ENCODE results near the gene ST6GALNAC3. TPM values are rescaled to one million over a fixed set of nuclear protein-coding genes. Genes with fewer than 3 reads are reported as not detected.

Gene ST6GALNAC3
- polyA plus RNA-seq, 1 experiment: 0.05 TPM

DNA sequence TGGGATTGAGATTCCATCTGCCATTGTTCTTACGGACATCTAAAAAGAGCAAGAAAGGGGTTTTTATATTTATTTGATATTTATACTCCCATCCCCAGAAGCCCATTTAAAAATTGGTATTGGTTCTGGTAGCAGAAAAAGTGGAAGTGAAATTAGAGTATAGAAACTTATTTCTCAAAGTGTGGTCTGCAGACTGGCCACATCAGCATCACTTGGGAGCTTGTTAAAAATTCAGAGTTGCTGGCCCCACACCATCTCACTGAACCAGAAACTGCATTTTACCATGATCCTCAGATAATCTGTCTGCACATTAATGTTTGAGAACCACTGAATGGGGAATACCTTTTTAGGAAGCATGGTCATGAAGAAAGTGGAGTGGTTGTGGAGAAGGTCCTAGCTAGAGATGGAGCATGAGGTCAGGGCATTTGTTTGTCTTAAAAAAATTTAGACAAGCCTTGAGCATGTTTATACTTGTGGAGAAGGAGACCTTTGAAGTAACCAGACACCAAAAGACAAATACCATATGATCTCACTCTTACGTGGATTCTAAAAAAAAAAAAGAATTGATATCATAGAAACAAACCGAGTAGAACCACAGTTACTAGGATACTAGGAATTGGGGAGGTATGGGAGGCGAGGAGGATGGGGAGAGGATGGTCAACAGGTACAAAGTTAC lies 116.3 kb downstream of the ST6GALNAC3 start:
- CTCF ChIA-PET: no interaction called here
- POLR2A ChIA-PET: no interaction called here
- no peak for TF ChIP-seq CTCF (IDR thresholded peaks at IDR 0.05; ENCODE audit: insufficient read depth, low read depth, low read length)
- Histone ChIP-seq H3K4me3 (ENCODE audit: low read depth, low read length) (no peak overlapping the region), H3K36me3 (ENCODE audit: control insufficient read depth, insufficient read depth, low read length) (no peaks in the 10 kb centered on the region), H3K27me3 (ENCODE audit: control insufficient read depth, insufficient read depth, low read length) (no peaks in the 10 kb centered on the region)
- no peak for DNase-seq (ENCODE audit: low read depth)

- Histone ChIP-seq H3K27me3 (ENCODE audit: control insufficient read depth, insufficient read depth, low read length) (no peaks in the 10 kb centered on the region), H3K36me3 (ENCODE audit: control insufficient read depth, insufficient read depth, low read length) (no peaks in the 10 kb centered on the region), H3K4me3 (ENCODE audit: low read depth, low read length) (no peak overlapping the region)
- ChIA-PET POLR2A (no interaction called here), CTCF (no interaction called here)
- no peak for TF ChIP-seq CTCF (IDR thresholded peaks at IDR 0.05; ENCODE audit: insufficient read depth, low read depth, low read length)
- DNase-seq (ENCODE audit: low read depth): no peak
These were observed 117.0 kb downstream of the ST6GALNAC3 start for GRCh38 chr1:76191561-76191960.

- Histone ChIP-seq H3K36me3 (ENCODE audit: control insufficient read depth, insufficient read depth, low read length) (no peaks in the 10 kb centered on the region), H3K4me3 (ENCODE audit: low read depth, low read length) (no peak overlapping the region), H3K27me3 (ENCODE audit: control insufficient read depth, insufficient read depth, low read length) (no peaks in the 10 kb centered on the region)
- CTCF ChIA-PET: interaction anchor here (0.6 kb wide), 1 partner anchor 151 kb away, joined by 3 read pairs; no protein-coding TSS in a partner anchor
- DNase-seq (ENCODE audit: low read depth): no peak
- POLR2A ChIA-PET: no interaction called here
- TF ChIP-seq CTCF (IDR thresholded peaks at IDR 0.05; ENCODE audit: insufficient read depth, low read depth, low read length): no peak
These were observed 123.9 kb downstream of the ST6GALNAC3 start for GRCh38 chr1:76198452-76198851.

- DNase-seq (ENCODE audit: low read depth): no peak
- CTCF ChIA-PET: no interaction called here
- H3K4me3 ChIP-seq (ENCODE audit: low read depth, low read length): no peak overlapping the region
- no peaks in the 10 kb centered on the region for H3K27me3 ChIP-seq (ENCODE audit: control insufficient read depth, insufficient read depth, low read length)
- no peaks in the 10 kb centered on the region for H3K36me3 ChIP-seq (ENCODE audit: control insufficient read depth, insufficient read depth, low read length)
- no peak for TF ChIP-seq CTCF (IDR thresholded peaks at IDR 0.05; ENCODE audit: insufficient read depth, low read depth, low read length)
- POLR2A ChIA-PET: no interaction called here
These were observed 128.1 kb downstream of the ST6GALNAC3 start for GRCh38 chr1:76202670-76203069.

- no peak for TF ChIP-seq CTCF (IDR thresholded peaks at IDR 0.05; ENCODE audit: insufficient read depth, low read depth, low read length)
- Histone ChIP-seq H3K36me3 (ENCODE audit: control insufficient read depth, insufficient read depth, low read length) (no peaks in the 10 kb centered on the region), H3K4me3 (ENCODE audit: low read depth, low read length) (no peak overlapping the region), H3K27me3 (ENCODE audit: control insufficient read depth, insufficient read depth, low read length) (no peaks in the 10 kb centered on the region)
- DNase-seq (ENCODE audit: low read depth): no peak
- ChIA-PET CTCF (no interaction called here), POLR2A (no interaction called here)
These were observed 128.6 kb downstream of the ST6GALNAC3 start for GRCh38 chr1:76203127-76203526.
